NCI-H524 (cell line): ENCODE measurements around the gene CAPN5.

Experiments used
- DNase-seq, 2 experiments: peaks; one replicate each; lab custom pipeline; 2025; lab: John Stamatoyannopoulos, UW

CAPN5 gene

GRCh38 chr11:77100166-77101042 is 33.6 kb downstream of the CAPN5 start:
- no peak for DNase-seq

- DNase-seq: peak in 1 of 2 experiments; percentile 36
Observed at GRCh38 chr11:77101043-77101537, 34.3 kb downstream of the CAPN5 start.

- DNase-seq: no peak
Observed at GRCh38 chr11:77102246-77103210, 35.8 kb downstream of the CAPN5 start, which contains the start of gene OMP. Gene OMP (plus strand): TSS chr11:77102840. CDS start chr11:77102840, 0 bp downstream.

- no peak for DNase-seq
Observed at GRCh38 chr11:77103319-77103718, 36.5 kb downstream of the CAPN5 start.

GRCh38 chr11:77104727-77105126 is 38.0 kb downstream of the CAPN5 start:
- DNase-seq: no peak

GRCh38 chr11:77106321-77106720 is 39.5 kb downstream of the CAPN5 start:
- DNase-seq: no peak

GRCh38 chr11:77106759-77107158 is 40.0 kb downstream of the CAPN5 start:
- no peak for DNase-seq

GRCh38 chr11:77107950-77108349 is 41.2 kb downstream of the CAPN5 start:
- DNase-seq: no peak

GRCh38 chr11:77108436-77108835 is 41.7 kb downstream of the CAPN5 start:
- no peak for DNase-seq

GRCh38 chr11:77109236-77110019 is 42.7 kb downstream of the CAPN5 start:
- no peak for DNase-seq

- no peak for DNase-seq
Observed at GRCh38 chr11:77110836-77111235, 44.1 kb downstream of the CAPN5 start.

GRCh38 chr11:77111277-77111676 is 44.5 kb downstream of the CAPN5 start:
- DNase-seq: no peak

- no peak for DNase-seq
Observed at GRCh38 chr11:77111946-77112345, 45.2 kb downstream of the CAPN5 start.

- no peak for DNase-seq
Observed at GRCh38 chr11:77112641-77113381, 46.0 kb downstream of the CAPN5 start.

GRCh38 chr11:77113382-77114088 is 46.8 kb downstream of the CAPN5 start:
- DNase-seq: peak in 1 of 2 experiments; percentile 40

- no peak for DNase-seq
Observed at GRCh38 chr11:77114089-77114463, 47.3 kb downstream of the CAPN5 start.

- no peak for DNase-seq
Observed at GRCh38 chr11:77115181-77115611, 48.4 kb downstream of the CAPN5 start.

GRCh38 chr11:77115956-77116355 is 49.2 kb downstream of the CAPN5 start:
- DNase-seq: no peak

GRCh38 chr11:77117492-77117891 is 50.7 kb downstream of the CAPN5 start:
- no peak for DNase-seq

GRCh38 chr11:77118086-77118485 is 51.3 kb downstream of the CAPN5 start:
- no peak for DNase-seq
